TTC549 (cell line): Measurements from ENCODE around the gene LEMD1.

Experiments used
- FAIRE-seq: peaks from 2 replicates; lab custom pipeline; 2012; peaks lifted over from hg19 to GRCh38; lab: Jason Lieb, UNC

LEMD1 gene

GRCh38 chr1:205354259-205355074 is 67.4 kb downstream of the LEMD1 start:
- peak; percentile 94 for FAIRE-seq

GRCh38 chr1:205353612-205354011 is 68.2 kb downstream of the LEMD1 start:
- FAIRE-seq = no peak

- FAIRE-seq = no peak
These were observed 68.7 kb downstream of the LEMD1 start for GRCh38 chr1:205353191-205353590.

- no peak for FAIRE-seq
These were observed 69.7 kb downstream of the LEMD1 start for GRCh38 chr1:205351984-205352713.

- FAIRE-seq = no peak
These were observed 71.1 kb downstream of the LEMD1 start for GRCh38 chr1:205350691-205351141.

GRCh38 chr1:205350124-205350523 is 71.7 kb downstream of the LEMD1 start:
- FAIRE-seq = no peak

- FAIRE-seq = no peak
These were observed 73.0 kb downstream of the LEMD1 start for GRCh38 chr1:205348554-205349487.

- no peak for FAIRE-seq
These were observed 74.8 kb downstream of the LEMD1 start for GRCh38 chr1:205346956-205347574.

GRCh38 chr1:205345761-205346160 is 76.1 kb downstream of the LEMD1 start:
- no peak for FAIRE-seq

GRCh38 chr1:205344066-205344928 is 77.6 kb downstream of the LEMD1 start:
- no peak for FAIRE-seq

- FAIRE-seq = no peak
These were observed 78.3 kb downstream of the LEMD1 start for GRCh38 chr1:205343431-205344065.

- FAIRE-seq = no peak
These were observed 78.9 kb downstream of the LEMD1 start for GRCh38 chr1:205342986-205343385.

- FAIRE-seq = no peak
These were observed 81.2 kb downstream of the LEMD1 start for GRCh38 chr1:205340676-205341075.

GRCh38 chr1:205339717-205340116 is 82.1 kb downstream of the LEMD1 start:
- FAIRE-seq = no peak

- FAIRE-seq = no peak
These were observed 82.6 kb downstream of the LEMD1 start for GRCh38 chr1:205339197-205339702.

- no peak for FAIRE-seq
These were observed 83.8 kb downstream of the LEMD1 start for GRCh38 chr1:205338011-205338410.

- no peak for FAIRE-seq
These were observed 84.4 kb downstream of the LEMD1 start for GRCh38 chr1:205337481-205337880.

GRCh38 chr1:205335692-205336091 is 86.2 kb downstream of the LEMD1 start:
- peak; percentile 87 for FAIRE-seq

- FAIRE-seq = no peak
These were observed 89.7 kb downstream of the LEMD1 start for GRCh38 chr1:205332015-205332791.
